Erythroblast (primary cell): Measurements from ENCODE around the gene KIAA1958.

Experiments
- DNase-seq, 2 experiments: peaks; one replicate each; lab custom pipeline; 2025; lab: John Stamatoyannopoulos, UW
- GATA1 ChIP-seq: IDR thresholded peaks from 2 replicates; pipeline ENCODE4 v1.6.1; 2011; ENCODE audit warnings: low read depth, mild to moderate bottlenecking, control low read depth, low read length, moderate library complexity
- POLR2A ChIP-seq: IDR thresholded peaks from 2 replicates; pipeline ENCODE4 v1.6.1; 2011; ENCODE audit warnings: mild to moderate bottlenecking, low read length

KIAA1958 gene

GRCh38 chr9:112548051-112548440, 61.4 kb downstream of the KIAA1958 start:
- TF ChIP-seq POLR2A (no peak), GATA1 (no peak)
- DNase-seq, result peak in 1 of 2 experiments; percentile 54

GRCh38 chr9:112548836-112549595, 62.4 kb downstream of the KIAA1958 start:
- no peak for DNase-seq
- no peak for TF ChIP-seq GATA1
- TF ChIP-seq POLR2A, result no peak

- TF ChIP-seq POLR2A, result no peak
- TF ChIP-seq GATA1, result no peak
- no peak for DNase-seq
Observed at GRCh38 chr9:112550531-112550930, 63.9 kb downstream of the KIAA1958 start.

GRCh38 chr9:112551641-112552040, 65.0 kb downstream of the KIAA1958 start:
- DNase-seq, result no peak
- no peak for TF ChIP-seq POLR2A

GRCh38 chr9:112552229-112553056, 65.8 kb downstream of the KIAA1958 start:
- TF ChIP-seq GATA1, result no peak
- no peak for TF ChIP-seq POLR2A
- no peak for DNase-seq

GRCh38 chr9:112553256-112553826, 66.7 kb downstream of the KIAA1958 start:
- no peak for DNase-seq
- TF ChIP-seq POLR2A, result no peak

- TF ChIP-seq GATA1 (no peak), POLR2A (no peak)
- no peak for DNase-seq
Observed at GRCh38 chr9:112554516-112554915, 67.9 kb downstream of the KIAA1958 start.

GRCh38 chr9:112555101-112555643, 68.5 kb downstream of the KIAA1958 start:
- DNase-seq, result no peak
- TF ChIP-seq GATA1, result no peak
- no peak for TF ChIP-seq POLR2A

GRCh38 chr9:112555844-112556482, 69.3 kb downstream of the KIAA1958 start:
- TF ChIP-seq POLR2A (no peak), GATA1 (no peak)
- no peak for DNase-seq

GRCh38 chr9:112556497-112557442, 70.1 kb downstream of the KIAA1958 start:
- TF ChIP-seq POLR2A, result no peak
- no peak for TF ChIP-seq GATA1

GRCh38 chr9:112558476-112558875, 71.8 kb downstream of the KIAA1958 start:
- TF ChIP-seq POLR2A, result no peak
- TF ChIP-seq GATA1, result no peak
- no peak for DNase-seq

More at GRCh38 chr9:112556497-112557442, 70.1 kb downstream of the KIAA1958 start:
- peak; percentile 28 to 39 for DNase-seq

GRCh38 chr9:112558978-112559377, 72.4 kb downstream of the KIAA1958 start:
- TF ChIP-seq POLR2A (no peak), GATA1 (no peak)
- DNase-seq, result no peak
